ENCODE data around the gene HYCC1.
A peak's percentile ranks its signal among the peaks of the same experiment; 100 is the strongest.
"Not testable (repeated sequence)": the region's sequence is repeated elsewhere in the genome, so short reads cannot be mapped to it uniquely, and the experiment has no call there.

Gene HYCC1

GRCh38 chr7:23013715-23014649, at the start of gene HYCC1:
HYCC1 (minus strand) TSS chr7:23014130; CDS start chr7:22991111, 23,019 bp downstream.
- peak; percentile 93 for DNase-seq (ENCODE audit: low spot score)

- no peak for DNase-seq (ENCODE audit: low spot score)
These were observed 48.5 kb upstream of the HYCC1 start for GRCh38 chr7:23062452-23062851.

- DNase-seq (ENCODE audit: low spot score): no peak
These were observed 47.4 kb upstream of the HYCC1 start for GRCh38 chr7:23061327-23061726.

GRCh38 chr7:23058408-23059096, 44.6 kb upstream of the HYCC1 start:
- DNase-seq (ENCODE audit: low spot score): no peak

GRCh38 chr7:23055582-23056178, 41.8 kb upstream of the HYCC1 start:
- peak; percentile 34 for DNase-seq (ENCODE audit: low spot score)

- not testable (repeated sequence) for DNase-seq (ENCODE audit: low spot score)
These were observed 37.2 kb upstream of the HYCC1 start for GRCh38 chr7:23051124-23051485.

- not testable (repeated sequence) for DNase-seq (ENCODE audit: low spot score)
These were observed 32.4 kb upstream of the HYCC1 start for GRCh38 chr7:23046336-23046735.

- DNase-seq (ENCODE audit: low spot score): not testable (repeated sequence)
These were observed 31.2 kb upstream of the HYCC1 start for GRCh38 chr7:23045086-23045485.

- no peak for DNase-seq (ENCODE audit: low spot score)
These were observed 30.7 kb upstream of the HYCC1 start for GRCh38 chr7:23044581-23044980.

- no peak for DNase-seq (ENCODE audit: low spot score)
These were observed 29.5 kb upstream of the HYCC1 start for GRCh38 chr7:23043441-23043840.

GRCh38 chr7:23039674-23040073, 25.7 kb upstream of the HYCC1 start:
- not testable (repeated sequence) for DNase-seq (ENCODE audit: low spot score)

- not testable (repeated sequence) for DNase-seq (ENCODE audit: low spot score)
These were observed 21.8 kb upstream of the HYCC1 start for GRCh38 chr7:23035542-23036371.

GRCh38 chr7:23027261-23027660, 13.3 kb upstream of the HYCC1 start:
- DNase-seq (ENCODE audit: low spot score): no peak

GRCh38 chr7:23026164-23026563, 12.2 kb upstream of the HYCC1 start:
- DNase-seq (ENCODE audit: low spot score): no peak

GRCh38 chr7:23024454-23024853, 10.5 kb upstream of the HYCC1 start:
- no peak for DNase-seq (ENCODE audit: low spot score)

- no peak for DNase-seq (ENCODE audit: low spot score)
These were observed 8.9 kb upstream of the HYCC1 start for GRCh38 chr7:23022851-23023250.

- no peak for DNase-seq (ENCODE audit: low spot score)
These were observed 8.4 kb upstream of the HYCC1 start for GRCh38 chr7:23022258-23022769.

- no peak for DNase-seq (ENCODE audit: low spot score)
These were observed 7.7 kb upstream of the HYCC1 start for GRCh38 chr7:23021596-23021995.

- no peak for DNase-seq (ENCODE audit: low spot score)
These were observed 6.9 kb upstream of the HYCC1 start for GRCh38 chr7:23020742-23021401.

- no peak for DNase-seq (ENCODE audit: low spot score)
These were observed 4.8 kb upstream of the HYCC1 start for GRCh38 chr7:23018750-23019149.

GRCh38 chr7:23017309-23017708, 3.4 kb upstream of the HYCC1 start:
- DNase-seq (ENCODE audit: low spot score): no peak
